Gastroesophageal sphincter (tissue), 3 donors: ENCODE measurements around the gene NAB1.

Experiments used
- POLR2AphosphoS5 ChIP-seq: sonication (generic); formaldehyde crosslinking; IDR thresholded peaks from one replicate; pipeline ENCODE4 v1.6.1; 2017; ENCODE audit warnings: antibody characterized with exemption
- TF ChIP-seq, protein P1 (sequence below), 4 experiments: fragments of 200-600 bp in 2 of 4; fragments of 450-650 bp in 2 of 4; sonication (generic) in 1 of 4; IDR thresholded peaks; one replicate each; pipeline ENCODE4 v1.5.1; 2017 to 2019; ENCODE audit warnings: antibody characterized with exemption in 4 of 4, mild to moderate bottlenecking in 2 of 4, moderate library complexity in 2 of 4

DNA sequence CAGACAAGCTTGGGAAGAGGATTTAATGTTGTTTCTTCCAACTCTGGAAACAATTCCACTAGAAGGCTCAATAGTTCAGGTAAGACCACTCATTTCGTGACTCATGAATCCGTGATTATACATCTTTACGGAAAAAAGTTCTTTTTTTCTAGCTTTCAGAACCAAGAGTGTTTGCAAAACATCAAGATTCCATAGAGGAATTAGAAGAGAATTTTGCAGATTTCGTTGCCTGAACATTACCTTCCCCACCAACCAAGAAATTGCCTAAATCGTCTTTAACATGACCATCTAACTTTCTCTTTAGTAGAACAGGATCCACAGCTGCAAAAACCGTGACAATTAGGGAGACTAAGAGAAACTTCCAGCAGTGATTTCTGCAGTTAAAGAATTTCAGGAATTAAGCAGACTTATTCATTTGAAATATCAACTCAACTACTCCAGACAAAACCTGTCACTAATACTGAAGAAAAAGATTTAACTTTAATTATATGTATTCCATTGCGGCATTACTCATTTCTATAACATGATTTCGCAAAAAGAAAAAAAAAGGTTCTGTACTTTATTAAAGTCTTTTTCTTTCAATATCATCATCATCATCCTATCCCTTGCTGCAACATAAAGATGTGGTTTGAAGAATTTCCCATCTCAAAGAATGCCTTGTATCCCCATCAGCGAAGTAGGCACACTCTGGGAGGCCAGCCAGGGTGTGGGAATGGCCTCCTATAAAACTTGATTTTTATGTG is 1.9 kb upstream of the NAB1 start:
- TF ChIP-seq, protein P1, sequence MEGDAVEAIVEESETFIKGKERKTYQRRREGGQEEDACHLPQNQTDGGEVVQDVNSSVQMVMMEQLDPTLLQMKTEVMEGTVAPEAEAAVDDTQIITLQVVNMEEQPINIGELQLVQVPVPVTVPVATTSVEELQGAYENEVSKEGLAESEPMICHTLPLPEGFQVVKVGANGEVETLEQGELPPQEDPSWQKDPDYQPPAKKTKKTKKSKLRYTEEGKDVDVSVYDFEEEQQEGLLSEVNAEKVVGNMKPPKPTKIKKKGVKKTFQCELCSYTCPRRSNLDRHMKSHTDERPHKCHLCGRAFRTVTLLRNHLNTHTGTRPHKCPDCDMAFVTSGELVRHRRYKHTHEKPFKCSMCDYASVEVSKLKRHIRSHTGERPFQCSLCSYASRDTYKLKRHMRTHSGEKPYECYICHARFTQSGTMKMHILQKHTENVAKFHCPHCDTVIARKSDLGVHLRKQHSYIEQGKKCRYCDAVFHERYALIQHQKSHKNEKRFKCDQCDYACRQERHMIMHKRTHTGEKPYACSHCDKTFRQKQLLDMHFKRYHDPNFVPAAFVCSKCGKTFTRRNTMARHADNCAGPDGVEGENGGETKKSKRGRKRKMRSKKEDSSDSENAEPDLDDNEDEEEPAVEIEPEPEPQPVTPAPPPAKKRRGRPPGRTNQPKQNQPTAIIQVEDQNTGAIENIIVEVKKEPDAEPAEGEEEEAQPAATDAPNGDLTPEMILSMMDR (IDR thresholded peaks at IDR 0.05) = no peak
- TF ChIP-seq POLR2AphosphoS5 = no peak
